Epithelial cell of prostate (primary cell): ENCODE results near the gene CALCA.
"Not testable (repeated sequence)": the region's sequence is repeated elsewhere in the genome, so short reads cannot be mapped to it uniquely, and the experiment has no call there.

Experiments used
- DNase-seq: peaks from one replicate; pipeline ENCODE4 v3.0.0-alpha.2; 2011; ENCODE audit warnings: low read depth, low spot score
- H3K27ac ChIP-seq: fragments of 450-650 bp; 2 replicates; pipeline ENCODE4 v1.5.1; 2017; ENCODE audit warnings: mild to moderate bottlenecking

Gene CALCA

GRCh38 chr11:14971865-14972580, at the start of gene CALCA:
CALCA (minus strand) TSS chr11:14972351; CDS start chr11:14971192, 1,159 bp downstream.
- no peak within 1 kb of the TSS for H3K27ac ChIP-seq
- DNase-seq, result no peak

GRCh38 chr11:15016200-15016599, 44.0 kb upstream of the CALCA start:
- no peak overlapping the region for H3K27ac ChIP-seq
- no peak for DNase-seq

- no peak for DNase-seq
These were observed 39.7 kb upstream of the CALCA start for GRCh38 chr11:15011776-15012345.

GRCh38 chr11:15010865-15011264, 38.7 kb upstream of the CALCA start:
- no peak overlapping the region for H3K27ac ChIP-seq
- DNase-seq, result no peak

More at GRCh38 chr11:15011776-15012345, 39.7 kb upstream of the CALCA start:
- H3K27ac ChIP-seq, result no peak overlapping the region

- DNase-seq, result peak; percentile 5
- H3K27ac ChIP-seq, result no peak overlapping the region
These were observed 34.1 kb upstream of the CALCA start for GRCh38 chr11:15006139-15006759.

- not testable (repeated sequence) for H3K27ac ChIP-seq, DNase-seq
These were observed 16.0 kb upstream of the CALCA start for GRCh38 chr11:14988133-14988532.

- no peak for DNase-seq
- H3K27ac ChIP-seq, result no peak overlapping the region
These were observed 9.4 kb upstream of the CALCA start for GRCh38 chr11:14981507-14981906.

- no peak for DNase-seq
- no peak overlapping the region for H3K27ac ChIP-seq
These were observed 8.7 kb upstream of the CALCA start for GRCh38 chr11:14980854-14981253.

- no peak overlapping the region for H3K27ac ChIP-seq
- DNase-seq, result no peak
These were observed 5.1 kb upstream of the CALCA start for GRCh38 chr11:14977101-14977880.

GRCh38 chr11:14975252-14975587, 3.1 kb upstream of the CALCA start:
- DNase-seq, result no peak
- H3K27ac ChIP-seq, result no peak overlapping the region

GRCh38 chr11:14974515-14975251, 2.5 kb upstream of the CALCA start:
- DNase-seq, result no peak
- no peak overlapping the region for H3K27ac ChIP-seq

GRCh38 chr11:14973621-14974514, 1.7 kb upstream of the CALCA start:
- no peak for DNase-seq
- no peak overlapping the region for H3K27ac ChIP-seq

- no peak for DNase-seq
- H3K27ac ChIP-seq, result no peak overlapping the region
These were observed 687 bp upstream of the CALCA start for GRCh38 chr11:14972581-14973495.

- DNase-seq, result no peak
These were observed 2.2 kb downstream of the CALCA start for GRCh38 chr11:14969901-14970323.

GRCh38 chr11:14967581-14968243, 4.4 kb downstream of the CALCA start:
- no peak overlapping the region for H3K27ac ChIP-seq
- no peak for DNase-seq

More at GRCh38 chr11:14969901-14970323, 2.2 kb downstream of the CALCA start:
- no peak overlapping the region for H3K27ac ChIP-seq

GRCh38 chr11:14956111-14956510, 16.0 kb downstream of the CALCA start:
- no peak overlapping the region for H3K27ac ChIP-seq
- DNase-seq, result no peak

- DNase-seq, result no peak
- H3K27ac ChIP-seq, result no peak overlapping the region
These were observed 17.6 kb downstream of the CALCA start for GRCh38 chr11:14954581-14954980.

- no peak for DNase-seq
These were observed 18.2 kb downstream of the CALCA start for GRCh38 chr11:14953904-14954303.

More at GRCh38 chr11:14953904-14954303, 18.2 kb downstream of the CALCA start:
- no peak overlapping the region for H3K27ac ChIP-seq
